ENCODE data around the gene DSG4.
"Not testable (repeated sequence)": the region's sequence is repeated elsewhere in the genome, so short reads cannot be mapped to it uniquely, and the experiment has no call there.

The DSG4 gene

DNA sequence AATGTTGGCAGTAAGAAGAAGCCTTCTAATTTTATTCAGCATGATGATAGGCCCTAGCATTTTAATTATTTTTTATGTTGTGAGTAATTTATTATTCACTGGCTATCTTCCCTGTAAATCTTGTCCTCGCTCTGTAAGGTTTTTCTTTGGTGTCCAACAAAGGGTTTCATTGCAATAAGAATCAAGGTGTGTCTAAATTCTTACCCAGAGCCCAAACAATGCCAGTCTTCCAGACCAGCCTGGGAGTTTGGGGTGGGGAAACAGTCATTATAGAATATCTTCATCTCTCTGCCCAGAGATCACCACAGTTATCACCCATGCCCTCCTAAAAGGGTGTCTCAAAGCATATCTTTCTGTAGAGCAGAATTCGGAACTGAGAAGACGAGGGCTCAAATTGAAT is at the start of gene DSG4:
Gene DSG4, plus strand, starts transcription at position 301 of the 400 bp plus-strand sequence. CDS start 135 bp downstream, outside the sequence.
- DNase-seq: no peak

GRCh38 chr18:31329787-31330438 is 46.7 kb upstream of the DSG4 start:
- DNase-seq: no peak

DNA sequence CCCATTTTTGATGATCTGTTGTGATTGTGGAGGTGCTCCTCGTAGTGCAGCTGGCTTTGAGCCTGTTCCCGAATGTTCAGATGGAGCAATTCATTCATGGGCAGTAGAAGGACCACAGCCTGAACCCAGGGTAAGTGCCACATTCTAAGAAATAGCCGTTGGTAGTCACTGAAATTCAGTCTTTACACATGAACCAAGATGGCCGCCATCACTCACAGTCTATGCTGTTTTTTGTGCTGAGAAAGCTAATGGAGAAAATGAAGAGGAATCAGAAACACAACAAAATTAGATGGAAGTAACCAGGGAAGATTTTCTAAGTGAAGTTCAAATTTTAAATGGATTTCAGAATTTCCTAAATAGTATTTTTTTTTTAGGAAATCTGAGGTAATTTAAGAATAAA is 33.1 kb upstream of the DSG4 start:
- no peak for DNase-seq

DNA sequence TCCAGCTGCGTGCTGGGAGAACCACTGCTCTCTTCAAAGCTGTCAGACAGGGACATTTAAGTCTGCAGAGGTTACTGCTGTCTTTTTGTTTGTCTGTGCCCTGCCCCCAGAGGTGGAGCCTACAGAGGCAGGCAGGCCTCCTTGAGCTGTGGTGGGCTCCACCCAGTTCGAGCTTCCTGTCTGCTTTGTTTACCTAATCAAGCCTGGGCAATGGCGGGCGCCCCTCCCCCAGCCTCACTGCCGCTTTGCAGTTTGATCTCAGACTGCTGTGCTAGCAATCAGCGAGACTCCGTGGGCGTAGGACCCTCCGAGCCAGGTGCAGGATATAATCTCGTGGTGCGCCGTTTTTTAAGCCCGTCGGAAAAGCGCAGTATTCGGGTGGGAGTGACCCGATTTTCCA is 23.2 kb upstream of the DSG4 start:
- DNase-seq: not testable (repeated sequence)

GRCh38 chr18:31354990-31355389 is 21.6 kb upstream of the DSG4 start:
- no peak for DNase-seq

- DNase-seq: no peak
These were observed 20.6 kb upstream of the DSG4 start for GRCh38 chr18:31356025-31356424.

GRCh38 chr18:31364190-31364589 is 12.4 kb upstream of the DSG4 start:
- no peak for DNase-seq

- DNase-seq: no peak
These were observed 7.1 kb upstream of the DSG4 start for GRCh38 chr18:31369478-31369877.

- DNase-seq: no peak
These were observed 4.6 kb upstream of the DSG4 start for GRCh38 chr18:31371989-31372388.

GRCh38 chr18:31373641-31374040 is 2.9 kb upstream of the DSG4 start:
- no peak for DNase-seq

GRCh38 chr18:31380912-31381311 is 4.3 kb downstream of the DSG4 start:
- no peak for DNase-seq

- DNase-seq: no peak
These were observed 5.5 kb downstream of the DSG4 start for GRCh38 chr18:31382107-31382506.

GRCh38 chr18:31386741-31387140 is 10.2 kb downstream of the DSG4 start:
- DNase-seq: no peak

GRCh38 chr18:31393286-31393685 is 16.7 kb downstream of the DSG4 start:
- no peak for DNase-seq

DNA sequence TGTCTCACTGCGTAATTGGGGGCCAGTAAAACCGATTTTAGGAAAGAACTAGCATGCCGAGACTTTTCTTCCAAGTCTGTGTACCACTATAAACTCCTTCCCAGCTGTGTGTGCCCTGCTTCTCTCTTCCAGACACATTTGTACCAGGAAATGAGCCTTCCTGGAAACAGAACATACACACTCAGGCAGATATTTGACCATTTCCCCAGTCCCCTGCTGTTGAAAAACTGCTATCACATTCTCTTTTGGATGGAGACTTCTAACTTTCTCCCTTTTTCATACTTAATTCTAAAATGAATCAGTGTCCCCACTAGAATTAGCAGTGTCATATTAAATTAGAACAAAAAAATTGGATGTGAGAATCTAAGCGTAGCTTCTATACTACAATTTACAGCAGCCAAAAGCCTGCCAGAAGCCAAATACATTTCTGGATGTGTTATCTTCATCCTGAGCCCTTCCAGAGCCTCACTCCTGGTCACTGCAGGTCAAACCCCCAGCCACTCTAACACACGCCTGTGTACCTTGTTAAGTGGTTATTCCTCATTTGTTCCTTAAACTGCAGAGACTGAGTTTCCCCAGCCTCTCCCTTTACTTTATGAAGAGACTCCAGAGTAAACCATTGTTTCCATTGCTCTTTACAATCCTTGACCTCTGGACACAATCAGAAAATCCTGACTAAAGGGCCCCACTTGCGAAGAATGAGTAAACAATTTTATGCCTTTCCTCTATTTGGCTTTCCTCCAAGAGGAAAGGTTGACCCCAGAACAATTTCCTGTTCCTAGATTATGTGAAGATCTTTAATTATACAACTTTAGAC is 20.4 kb downstream of the DSG4 start:
- no peak for DNase-seq

GRCh38 chr18:31398191-31398590 is 21.6 kb downstream of the DSG4 start:
- DNase-seq: no peak

GRCh38 chr18:31399306-31400032 is 22.9 kb downstream of the DSG4 start:
- no peak for DNase-seq

- no peak for DNase-seq
These were observed 24.8 kb downstream of the DSG4 start for GRCh38 chr18:31401156-31402025.

- no peak for DNase-seq
These were observed 25.4 kb downstream of the DSG4 start for GRCh38 chr18:31402026-31402373.

- no peak for DNase-seq
These were observed 26.8 kb downstream of the DSG4 start for GRCh38 chr18:31403409-31403808.

GRCh38 chr18:31407649-31408048 is 31.1 kb downstream of the DSG4 start:
- no peak for DNase-seq

GRCh38 chr18:31409276-31409675 is 32.7 kb downstream of the DSG4 start:
- DNase-seq: no peak
